Measurements from ENCODE around the gene NDUFS3.
A peak's percentile ranks its signal among the peaks of the same experiment; 100 is the strongest.

The NDUFS3 gene

DNA sequence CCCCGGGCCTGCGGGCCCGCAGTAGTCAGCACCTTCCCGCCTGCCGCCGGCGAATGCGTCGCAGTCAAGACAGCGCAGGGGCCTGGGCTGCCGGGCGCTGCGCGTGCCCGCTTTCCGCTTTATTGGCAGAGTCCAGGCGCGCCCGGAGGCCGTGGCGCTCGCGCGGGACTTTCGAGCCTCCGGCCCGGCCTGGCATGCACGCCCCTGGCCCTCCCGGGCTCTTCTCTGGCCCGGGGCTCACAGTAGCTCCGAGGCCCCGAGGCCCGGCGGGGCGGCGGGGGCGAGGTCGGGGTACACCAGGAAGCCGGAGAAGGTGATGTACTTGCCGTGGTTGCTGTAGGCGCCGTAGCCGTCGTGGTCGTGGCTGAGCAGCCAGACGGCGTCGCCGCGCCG lies 10.7 kb downstream of the NDUFS3 start:
- FAIRE-seq (no peak), DNase-seq (ENCODE audit: insufficient read length, low spot score) (no peak)
- TF ChIP-seq POLR2A (IDR thresholded peaks at IDR 0.05; ENCODE audit: low read depth, low read length), result no peak
- TF ChIP-seq POLR2AphosphoS5 (IDR thresholded peaks at IDR 0.05; ENCODE audit: low read depth, low read length), result no peak
- no peak for TF ChIP-seq TAF1 (IDR thresholded peaks at IDR 0.05; ENCODE audit: low read depth, low read length)
- TF ChIP-seq SPI1 (IDR thresholded peaks at IDR 0.05; ENCODE audit: low read depth, low read length), result no peak
- TF ChIP-seq PAX5 (IDR thresholded peaks at IDR 0.05; ENCODE audit: insufficient read depth, low read length, severe bottlenecking), result no peak
- no peak for TF ChIP-seq POU2F2 (IDR thresholded peaks at IDR 0.05; ENCODE audit: low read depth, low read length)

GRCh38 chr11:47589977-47590861 lies 11.3 kb downstream of the NDUFS3 start:
- FAIRE-seq, result no peak

DNA sequence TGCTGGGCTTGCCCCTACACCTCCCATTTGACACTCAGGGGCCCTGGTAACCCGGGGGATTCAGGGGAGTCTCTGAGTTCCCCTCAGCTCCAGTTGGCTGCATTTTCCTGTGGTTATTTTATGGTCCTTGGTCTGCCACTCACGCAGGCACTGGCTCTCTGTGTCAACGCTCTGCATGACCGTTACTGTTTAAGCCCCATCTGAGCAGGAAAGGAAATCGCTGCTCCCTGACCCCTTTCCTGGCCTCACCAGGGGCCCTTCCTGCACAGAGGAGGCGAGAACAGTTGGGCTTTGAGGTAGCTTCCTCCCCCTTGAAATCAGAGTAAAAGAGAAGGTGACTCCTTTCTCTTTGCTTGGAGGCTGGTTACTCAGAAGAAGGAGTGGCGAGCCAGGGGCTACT lies 12.9 kb downstream of the NDUFS3 start:
- DNase-seq (ENCODE audit: insufficient read length, low spot score) (no peak), FAIRE-seq (peak; percentile 47)
- TF ChIP-seq POLR2AphosphoS5 (IDR thresholded peaks at IDR 0.05; ENCODE audit: low read depth, low read length), result no peak
- no peak for TF ChIP-seq POLR2A (IDR thresholded peaks at IDR 0.05; ENCODE audit: low read depth, low read length)
- no peak for TF ChIP-seq PAX5 (IDR thresholded peaks at IDR 0.05; ENCODE audit: insufficient read depth, low read length, severe bottlenecking)
- no peak for TF ChIP-seq SPI1 (IDR thresholded peaks at IDR 0.05; ENCODE audit: low read depth, low read length)

More at GRCh38 chr11:47589977-47590861, 11.3 kb downstream of the NDUFS3 start:
- TF ChIP-seq POLR2AphosphoS5 (IDR thresholded peaks at IDR 0.05; ENCODE audit: low read depth, low read length), result no peak
- no peak for TF ChIP-seq POU2F2 (IDR thresholded peaks at IDR 0.05; ENCODE audit: low read depth, low read length)
- no peak for TF ChIP-seq POLR2A (IDR thresholded peaks at IDR 0.05; ENCODE audit: low read depth, low read length)
- TF ChIP-seq TAF1 (IDR thresholded peaks at IDR 0.05; ENCODE audit: low read depth, low read length), result no peak
- TF ChIP-seq PAX5 (IDR thresholded peaks at IDR 0.05; ENCODE audit: insufficient read depth, low read length, severe bottlenecking), result no peak
- TF ChIP-seq SPI1 (IDR thresholded peaks at IDR 0.05; ENCODE audit: low read depth, low read length), result no peak
- no peak for DNase-seq (ENCODE audit: insufficient read length, low spot score)

- TF ChIP-seq POLR2AphosphoS5 (IDR thresholded peaks at IDR 0.05; ENCODE audit: low read depth, low read length), result no peak
- TF ChIP-seq POLR2A (IDR thresholded peaks at IDR 0.05; ENCODE audit: low read depth, low read length), result no peak
- TF ChIP-seq PAX5 (IDR thresholded peaks at IDR 0.05; ENCODE audit: insufficient read depth, low read length, severe bottlenecking), result no peak
- TF ChIP-seq TAF1 (IDR thresholded peaks at IDR 0.05; ENCODE audit: low read depth, low read length), result no peak
- TF ChIP-seq SPI1 (IDR thresholded peaks at IDR 0.05; ENCODE audit: low read depth, low read length), result no peak
- no peak for TF ChIP-seq POU2F2 (IDR thresholded peaks at IDR 0.05; ENCODE audit: low read depth, low read length)
- no peak for FAIRE-seq
- no peak for DNase-seq (ENCODE audit: insufficient read length, low spot score)
These were observed 13.4 kb downstream of the NDUFS3 start for GRCh38 chr11:47592251-47592650.

GRCh38 chr11:47592970-47593369 lies 14.1 kb downstream of the NDUFS3 start:
- TF ChIP-seq TAF1 (IDR thresholded peaks at IDR 0.05; ENCODE audit: low read depth, low read length) (no peak), PAX5 (IDR thresholded peaks at IDR 0.05; ENCODE audit: insufficient read depth, low read length, severe bottlenecking) (no peak), POLR2AphosphoS5 (IDR thresholded peaks at IDR 0.05; ENCODE audit: low read depth, low read length) (no peak), POU2F2 (IDR thresholded peaks at IDR 0.05; ENCODE audit: low read depth, low read length) (no peak), POLR2A (IDR thresholded peaks at IDR 0.05; ENCODE audit: low read depth, low read length) (no peak), SPI1 (IDR thresholded peaks at IDR 0.05; ENCODE audit: low read depth, low read length) (no peak)
- FAIRE-seq (no peak), DNase-seq (ENCODE audit: insufficient read length, low spot score) (no peak)

- TF ChIP-seq SPI1 (IDR thresholded peaks at IDR 0.05; ENCODE audit: low read depth, low read length) (no peak), POU2F2 (IDR thresholded peaks at IDR 0.05; ENCODE audit: low read depth, low read length) (no peak), POLR2A (IDR thresholded peaks at IDR 0.05; ENCODE audit: low read depth, low read length) (no peak), TAF1 (IDR thresholded peaks at IDR 0.05; ENCODE audit: low read depth, low read length) (no peak), POLR2AphosphoS5 (IDR thresholded peaks at IDR 0.05; ENCODE audit: low read depth, low read length) (no peak), PAX5 (IDR thresholded peaks at IDR 0.05; ENCODE audit: insufficient read depth, low read length, severe bottlenecking) (no peak)
- peak; percentile 9 for FAIRE-seq
- DNase-seq (ENCODE audit: insufficient read length, low spot score), result no peak
These were observed 14.6 kb downstream of the NDUFS3 start for GRCh38 chr11:47593492-47593933.

DNA sequence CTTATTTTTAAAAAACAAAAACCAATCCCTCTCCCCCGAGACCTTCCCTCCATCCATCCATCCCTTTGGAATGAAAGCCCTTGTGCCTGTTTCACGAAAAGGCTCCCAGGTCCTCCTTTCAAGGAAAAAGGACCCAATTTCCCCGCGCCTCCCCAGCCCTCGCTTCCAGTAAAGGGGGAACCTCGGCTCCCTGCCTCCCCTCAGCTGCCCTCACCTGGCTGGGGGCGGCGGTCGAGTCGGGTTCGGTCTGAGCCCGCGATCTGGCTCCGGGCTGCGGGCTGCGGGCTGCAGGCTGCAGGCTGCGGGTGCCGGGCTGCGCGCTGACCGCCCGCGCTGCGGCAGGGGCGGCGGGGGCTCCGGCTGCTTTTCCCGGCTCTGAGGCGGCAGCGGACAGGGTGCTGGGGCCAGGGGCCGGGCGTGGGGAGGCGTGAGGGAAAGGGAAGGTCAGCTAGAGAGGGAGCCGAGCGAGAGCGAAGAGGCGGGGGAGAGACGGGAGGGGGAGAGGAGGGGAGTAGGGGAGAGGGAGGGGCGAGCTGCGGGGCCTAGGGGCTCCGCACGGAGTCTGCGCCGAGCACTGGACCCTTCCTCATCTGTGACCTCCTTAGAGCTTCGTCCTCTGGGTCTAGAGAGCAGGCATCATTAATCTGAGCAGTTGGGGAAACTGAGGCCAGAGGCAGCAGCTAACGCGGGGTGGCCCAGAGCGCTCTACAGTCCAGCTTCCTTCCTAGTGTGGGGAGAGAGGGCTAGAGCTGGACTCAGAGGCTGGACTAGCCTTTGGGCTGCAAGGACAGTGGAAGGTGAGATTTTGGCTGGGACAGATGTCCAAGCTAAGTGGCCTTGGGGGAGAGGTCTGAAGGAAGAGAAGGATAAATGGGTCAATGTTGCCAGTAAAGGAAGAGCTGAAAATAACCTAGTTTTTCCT lies 15.3 kb downstream of the NDUFS3 start, which contains the start of gene C1QTNF4:
C1QTNF4 (minus strand) TSS at position 478 of the 922 bp plus-strand sequence. CDS start 3,601 bp downstream, outside the sequence.
- FAIRE-seq (no peak), DNase-seq (ENCODE audit: insufficient read length, low spot score) (no peak)
- TF ChIP-seq POLR2A (IDR thresholded peaks at IDR 0.05; ENCODE audit: low read depth, low read length) (no peak), POU2F2 (IDR thresholded peaks at IDR 0.05; ENCODE audit: low read depth, low read length) (no peak), PAX5 (IDR thresholded peaks at IDR 0.05; ENCODE audit: insufficient read depth, low read length, severe bottlenecking) (no peak)

- DNase-seq (ENCODE audit: insufficient read length, low spot score) (no peak), FAIRE-seq (no peak)
- TF ChIP-seq POLR2AphosphoS5 (IDR thresholded peaks at IDR 0.05; ENCODE audit: low read depth, low read length) (no peak), SPI1 (IDR thresholded peaks at IDR 0.05; ENCODE audit: low read depth, low read length) (no peak), PAX5 (IDR thresholded peaks at IDR 0.05; ENCODE audit: insufficient read depth, low read length, severe bottlenecking) (no peak), POLR2A (IDR thresholded peaks at IDR 0.05; ENCODE audit: low read depth, low read length) (no peak), TAF1 (IDR thresholded peaks at IDR 0.05; ENCODE audit: low read depth, low read length) (no peak), POU2F2 (IDR thresholded peaks at IDR 0.05; ENCODE audit: low read depth, low read length) (no peak)
These were observed 16.2 kb downstream of the NDUFS3 start for GRCh38 chr11:47595029-47595428.

- FAIRE-seq, result no peak
- TF ChIP-seq PAX5 (IDR thresholded peaks at IDR 0.05; ENCODE audit: insufficient read depth, low read length, severe bottlenecking) (no peak), POLR2AphosphoS5 (IDR thresholded peaks at IDR 0.05; ENCODE audit: low read depth, low read length) (no peak), TAF1 (IDR thresholded peaks at IDR 0.05; ENCODE audit: low read depth, low read length) (no peak), SPI1 (IDR thresholded peaks at IDR 0.05; ENCODE audit: low read depth, low read length) (no peak), POU2F2 (IDR thresholded peaks at IDR 0.05; ENCODE audit: low read depth, low read length) (no peak), POLR2A (IDR thresholded peaks at IDR 0.05; ENCODE audit: low read depth, low read length) (no peak)
- DNase-seq (ENCODE audit: insufficient read length, low spot score), result no peak
These were observed 17.1 kb downstream of the NDUFS3 start for GRCh38 chr11:47595967-47596366.
